H1 (cell line): Measurements from ENCODE around the gene TTC34. TPM values are rescaled to one million over a fixed set of nuclear protein-coding genes. Genes with fewer than 3 reads are reported as not detected.

Experiments used
- CTCF ChIA-PET: fragments of 300-600 bp; sonication (Branson Sonifier 250); formaldehyde crosslinking; loops from one replicate; lab custom pipeline; 2021; ENCODE audit not compliant: partially characterized antibody; lab: Charles Lee
- POLR2A ChIA-PET: fragments of 300-600 bp; sonication (Branson Sonifier 250); formaldehyde crosslinking; loops from one replicate; lab custom pipeline; 2021; ENCODE audit warnings: inconsistent platforms; ENCODE audit not compliant: partially characterized antibody; lab: Charles Lee
- DNase-seq, 2 experiments: peaks; one replicate each; pipeline versions ENCODE4 v3.0.0 to v3.0.0-alpha.2; 2010 to 2022; ENCODE audit warnings: low spot score in 2 of 2, low read depth in 1 of 2, mixed read lengths in 1 of 2
- FAIRE-seq: peaks from 2 replicates; lab custom pipeline; 2011; peaks lifted over from hg19 to GRCh38; lab: Jason Lieb, UNC
- H2AFZ ChIP-seq: 2 replicates; pipeline ENCODE4 v1.8.1; 2012; ENCODE audit warnings: low read length, inconsistent platforms
- H2AK5ac ChIP-seq: 2 replicates; pipeline ENCODE4 v1.6.1; 2013; ENCODE audit warnings: low read depth, low read length
- H2BK120ac ChIP-seq: replicated peaks from 2 replicates; pipeline ENCODE3; 2013; ENCODE audit warnings: low read depth, low read length, inconsistent platforms
- H2BK12ac ChIP-seq: 2 replicates; pipeline ENCODE4 v1.6.1; 2013; ENCODE audit warnings: low read depth, low read length
- H2BK15ac ChIP-seq: 2 replicates; pipeline ENCODE4 v1.6.1; 2013; ENCODE audit warnings: low read length
- H2BK20ac ChIP-seq: 2 replicates; pipeline ENCODE4 v1.6.1; 2013; ENCODE audit warnings: low read length
- H2BK5ac ChIP-seq: 2 replicates; pipeline ENCODE4 v1.6.1; 2013; ENCODE audit warnings: low read depth, low read length
- H3K14ac ChIP-seq: 2 replicates; pipeline ENCODE4 v1.6.1; 2013; ENCODE audit warnings: inconsistent platforms; ENCODE audit not compliant: insufficient read length
- H3K18ac ChIP-seq: 2 replicates; pipeline ENCODE4 v1.6.1; 2013; ENCODE audit warnings: low read length; ENCODE audit errors: extremely low read depth
- H3K23ac ChIP-seq: 2 replicates; pipeline ENCODE4 v1.6.1; 2013; ENCODE audit warnings: inconsistent platforms; ENCODE audit not compliant: insufficient read length
- H3K23me2 ChIP-seq: 2 replicates; pipeline ENCODE4 v1.6.1; 2013; ENCODE audit warnings: low read depth, low read length
- H3K27ac ChIP-seq: 2 replicates; pipeline ENCODE4 v1.6.1; 2011; ENCODE audit warnings: low read depth, low read length, inconsistent platforms
- H3K27me3 ChIP-seq, 4 experiments: replicated peaks in 1 of 4; 1 replicate in 1 of 4; 2 replicates in 3 of 4; pipeline versions ENCODE4 v1.6.1 to v1.8.1; 2011 to 2013; ENCODE audit warnings: low read length in 3 of 4, mild to moderate bottlenecking in 3 of 4, inconsistent platforms in 2 of 4, mixed read lengths in 2 of 4, moderate library complexity in 1 of 4; ENCODE audit not compliant: control insufficient read depth in 3 of 4, insufficient read depth in 3 of 4; ENCODE audit errors: extremely low read depth in 1 of 4
- H3K36me3 ChIP-seq, 4 experiments: 2 replicates each; pipeline versions ENCODE4 v1.6.1 to v1.8.1; 2011 to 2013; ENCODE audit warnings: mild to moderate bottlenecking in 4 of 4, low read length in 3 of 4, moderate library complexity in 2 of 4, control low read depth in 1 of 4, inconsistent platforms in 1 of 4; ENCODE audit not compliant: insufficient read depth in 4 of 4, control insufficient read depth in 2 of 4
- H3K4ac ChIP-seq: replicated peaks from 2 replicates; pipeline ENCODE3; 2013; ENCODE audit warnings: low read length, low read depth, mixed read lengths, inconsistent platforms; ENCODE audit not compliant: insufficient read length
- H3K4me1 ChIP-seq, 4 experiments: replicated peaks in 1 of 4; 1 replicate in 1 of 4; 2 replicates in 3 of 4; pipeline versions ENCODE4 v1.6.1 to v1.8.1; 2011 to 2013; ENCODE audit warnings: low read length in 3 of 4, inconsistent platforms in 2 of 4, mixed read lengths in 1 of 4; ENCODE audit not compliant: insufficient read depth in 4 of 4, control insufficient read depth in 3 of 4
- H3K4me2 ChIP-seq, 2 experiments: 2 replicates each; pipeline versions ENCODE4 v1.6.1 to v1.8.1; 2011 to 2013; ENCODE audit warnings: low read depth in 2 of 2, low read length in 2 of 2, control low read depth in 1 of 2, inconsistent platforms in 1 of 2, mild to moderate bottlenecking in 1 of 2; ENCODE audit not compliant: insufficient read depth in 1 of 2
- H3K4me3 ChIP-seq, 4 experiments: fragments of 200-600, 300-600 bp in 1 of 4; sonication (generic), shearing (Covaris generic), sonication (Bioruptor Twin) in 1 of 4; 2 replicates each; pipeline versions ENCODE4 v1.5.1 to v1.8.1; 2011 to 2016; ENCODE audit warnings: low read length in 4 of 4, low read depth in 3 of 4, control low read depth in 2 of 4, inconsistent platforms in 2 of 4, mild to moderate bottlenecking in 2 of 4, mixed read lengths in 1 of 4, moderate library complexity in 1 of 4; ENCODE audit not compliant: insufficient read depth in 2 of 4; ENCODE audit errors: extremely low read depth in 1 of 4
- H3K56ac ChIP-seq: replicated peaks from 2 replicates; pipeline ENCODE3; 2013; ENCODE audit warnings: low read depth, mild to moderate bottlenecking, mixed read lengths, low read length, inconsistent platforms; ENCODE audit not compliant: insufficient read length
- H3K79me1 ChIP-seq: 2 replicates; pipeline ENCODE4 v1.6.1; 2013; ENCODE audit warnings: low read depth, low read length, control low read depth
- H3K79me2 ChIP-seq, 2 experiments: 2 replicates each; pipeline versions ENCODE4 v1.6.1 to v1.8.1; 2012 to 2013; ENCODE audit warnings: low read length in 2 of 2, mild to moderate bottlenecking in 2 of 2, inconsistent platforms in 1 of 2; ENCODE audit not compliant: insufficient read depth in 2 of 2, control insufficient read depth in 1 of 2
- H3K9ac ChIP-seq, 4 experiments: replicated peaks in 1 of 4; 1 replicate in 1 of 4; 2 replicates in 3 of 4; pipeline versions ENCODE4 v1.6.1 to v1.8.1; 2011 to 2013; ENCODE audit warnings: low read depth in 3 of 4, low read length in 3 of 4, control low read depth in 2 of 4, mild to moderate bottlenecking in 2 of 4, moderate library complexity in 2 of 4, inconsistent platforms in 1 of 4; ENCODE audit errors: extremely low read depth in 1 of 4
- H3K9me3 ChIP-seq, 2 experiments: 2 replicates each; pipeline versions ENCODE4 v1.6.1 to v1.8.1; 2012 to 2013; ENCODE audit warnings: mild to moderate bottlenecking in 2 of 2, moderate library complexity in 2 of 2, control low read depth in 1 of 2, inconsistent platforms in 1 of 2, low read depth in 1 of 2, low read length in 1 of 2, mixed read lengths in 1 of 2; ENCODE audit not compliant: insufficient read depth in 2 of 2
- H4K20me1 ChIP-seq, 2 experiments: replicated peaks in 1 of 2; 2 replicates each; pipeline versions ENCODE3 to v1.8.1; 2011 to 2013; ENCODE audit warnings: inconsistent platforms in 2 of 2, low read length in 2 of 2, mild to moderate bottlenecking in 1 of 2; ENCODE audit not compliant: insufficient read depth in 2 of 2, control insufficient read depth in 1 of 2
- H4K5ac ChIP-seq: 2 replicates; pipeline ENCODE4 v1.6.1; 2013; ENCODE audit warnings: low read length, low read depth, mixed read lengths, inconsistent platforms; ENCODE audit not compliant: insufficient read length
- H4K8ac ChIP-seq: 2 replicates; pipeline ENCODE4 v1.8.0; 2013; ENCODE audit warnings: mild to moderate bottlenecking, moderate library complexity, low read length, inconsistent platforms; ENCODE audit not compliant: insufficient read depth; ENCODE audit errors: extremely low read depth
- H4K91ac ChIP-seq: replicated peaks from 2 replicates; pipeline ENCODE3; 2013; ENCODE audit warnings: low read length, mixed read lengths, inconsistent platforms; ENCODE audit not compliant: insufficient read length
- GABPA ChIP-seq: IDR thresholded peaks from 2 replicates; pipeline ENCODE4 v1.6.1; 2011; ENCODE audit warnings: mild to moderate bottlenecking, low read length, moderate library complexity, borderline replicate concordance; ENCODE audit not compliant: insufficient read depth
- KDM4A ChIP-seq: IDR thresholded peaks from one replicate; pipeline ENCODE4 v1.7.1; 2012; ENCODE audit warnings: low read depth, mild to moderate bottlenecking, moderate library complexity, low read length, inconsistent platforms; ENCODE audit not compliant: severe bottlenecking
- POU5F1 ChIP-seq: IDR thresholded peaks from 2 replicates; pipeline ENCODE4 v1.6.1; 2011; ENCODE audit warnings: low read depth, mild to moderate bottlenecking, low read length, moderate library complexity
- RAD21 ChIP-seq, 2 experiments: IDR thresholded peaks in 1 of 2; conservative IDR thresholded peaks in 1 of 2; 2 replicates each; pipeline ENCODE4 v1.6.1; 2011; ENCODE audit warnings: low read depth in 2 of 2, low read length in 2 of 2, improper control_type of control experiment in 1 of 2, inconsistent platforms in 1 of 2, mild to moderate bottlenecking in 1 of 2, moderate library complexity in 1 of 2
- SP2 ChIP-seq: IDR thresholded peaks from 2 replicates; pipeline ENCODE4 v1.6.1; 2012; ENCODE audit warnings: mild to moderate bottlenecking, low read length, inconsistent platforms
- WGBS, 2 experiments: shearing (Covaris generic) in 1 of 2; methylation state at CpG; one replicate each; pipeline versions ENCODE4 v1.1.6 to v1.1.7; 2013 to 2015; ENCODE audit warnings: low lambda C conversion rate in 2 of 2, mixed read lengths in 2 of 2, inconsistent platforms in 1 of 2, low coverage in 1 of 2, missing lambda C conversion rate in 1 of 2; ENCODE audit not compliant: insufficient replicate concordance in 2 of 2, insufficient coverage in 1 of 2, insufficient read length in 1 of 2; ENCODE audit errors: extremely low coverage in 1 of 2, missing lambda C conversion rate in 1 of 2; 5-methylcytosine and 5-hydroxymethylcytosine counted together
- polyA plus RNA-seq, 7 experiments: library from polyadenylated mRNA; depleted of rRNA in 3 of 7; stranded (reverse) in 5 of 7; unstranded in 2 of 7; fragments of >200 nt in 5 of 7; fragments of 200-250 nt in 2 of 7; gene quantifications; 1 replicate in 5 of 7; 2 replicates in 1 of 7; 4 replicates in 1 of 7; pipeline versions ENCODE4 v1.2.1 to v1.2.3, GENCODE V29; 2011 to 2013; ENCODE audit warnings: missing spikeins in 2 of 7, mixed read lengths in 2 of 7
- total RNA-seq: library from RNA; stranded (reverse); fragmentation: NEBNext Ultra II Directional; extraction: Animal tissue kit (Norgen Biotek cat#: 25700); gene quantifications from 2 replicates; pipeline ENCODE4 v1.2.1, GENCODE V29; 2021
- TF ChIP-seq, protein P1 (sequence below): IDR thresholded peaks from 2 replicates; pipeline ENCODE4 v1.6.1; 2011; ENCODE audit warnings: low read depth, mild to moderate bottlenecking, low read length; ENCODE audit not compliant: insufficient read depth

Gene TTC34
- total and polyA plus RNA-seq, 2 of the 8 experiments (the other 6 are each of a cell fraction or from before 2014, with no cell fraction given) = 0.23 to 0.50 TPM

DNA sequence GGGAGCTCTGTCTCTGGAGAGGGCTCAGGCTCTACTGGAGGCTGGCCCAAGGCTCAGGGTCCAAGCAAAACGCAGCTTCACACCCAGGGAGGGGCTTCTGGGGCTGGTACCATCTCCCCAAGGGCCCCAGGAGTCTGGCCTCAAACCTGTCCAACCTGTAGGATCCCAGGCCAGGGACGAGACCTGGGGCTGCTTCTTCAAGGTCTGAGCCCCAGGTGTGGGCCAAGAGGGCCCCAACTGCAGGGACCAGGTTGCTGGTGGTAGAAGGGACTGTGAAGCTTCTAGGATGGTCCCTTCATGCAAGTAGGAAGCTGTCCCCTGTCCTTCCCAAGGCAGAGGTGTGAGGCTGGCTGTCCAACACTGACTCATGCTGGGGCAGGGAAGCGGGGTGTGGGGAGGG lies 160.9 kb downstream of the TTC34 start:
- Histone ChIP-seq H3K4me3 (no peak overlapping the region), H3K79me1 (no peaks in the 10 kb centered on the region), H2AFZ (no peak overlapping the region), H3K56ac (no peak overlapping the region), H4K8ac (no peak overlapping the region), H2BK12ac (no peak overlapping the region), H3K36me3 (no peaks in the 10 kb centered on the region), H3K27ac (no peak overlapping the region), H2BK20ac (no peak overlapping the region), H3K4me2 (no peak overlapping the region), H2BK15ac (no peak overlapping the region), H3K9ac (no peak overlapping the region), H2BK120ac (no peak overlapping the region), H3K79me2 (no peaks in the 10 kb centered on the region; a peak in 1 of 4 replicates), H3K4ac (no peak overlapping the region), H3K23me2 (peaks cover 11% of the 10 kb centered on the region; the same call in 1 of the 2 replicates), H2AK5ac (no peak overlapping the region), H3K18ac (no peak overlapping the region)
- 77% methylated on average over 3 of the region's 3 CpGs; no CpG with 5 or more reads in 1 of the 2 experiments for WGBS, 2 experiments
- DNase-seq (no peak), FAIRE-seq (no peak)
- TF ChIP-seq GABPA (no peak), SP2 (no peak), POU5F1 (no peak), KDM4A (no peak), RAD21 (IDR thresholded peaks at IDR 0.05 in 1 of 2, conservative IDR thresholded peaks at IDR 0.05 in 1 of 2; ENCODE audit: low read depth in 2 of 2, low read length in 2 of 2) (no peak)
- TF ChIP-seq, protein P1, sequence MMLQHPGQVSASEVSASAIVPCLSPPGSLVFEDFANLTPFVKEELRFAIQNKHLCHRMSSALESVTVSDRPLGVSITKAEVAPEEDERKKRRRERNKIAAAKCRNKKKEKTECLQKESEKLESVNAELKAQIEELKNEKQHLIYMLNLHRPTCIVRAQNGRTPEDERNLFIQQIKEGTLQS = no peak
- TF ChIP-seq, all 59 proteins: peak for 0
- Histone ChIP-seq H3K27me3 (peaks cover 0 to 10% (median 4%) of the 10 kb centered on the region in 4 experiments; a peak in 4 of 7 replicates), H4K5ac (no peak overlapping the region), H4K20me1 (peaks cover 0 to 7% of the 10 kb centered on the region in 2 experiments), H3K14ac (no peak overlapping the region), H3K4me1 (peaks cover 3 to 14% (median 11%) of the 10 kb centered on the region in 4 experiments; a peak in 6 of 7 replicates), H3K9me3 (peaks cover 0 to 2% of the 10 kb centered on the region in 2 experiments; a peak in 1 of 4 replicates), H4K91ac (no peak overlapping the region), H2BK5ac (no peak overlapping the region), H3K23ac (no peak overlapping the region)
- CTCF ChIA-PET = interaction anchor here (0.9 kb wide), 3 partner anchors 79 to 309 kb away, joined by 3 to 4 read pairs (median 3); no protein-coding TSS in a partner anchor
- POLR2A ChIA-PET = no interaction called here
